ENCODE data around the gene TIMM8A.
"Not testable (repeated sequence)": the region's sequence is repeated elsewhere in the genome, so short reads cannot be mapped to it uniquely, and the experiment has no call there.

Gene TIMM8A

DNA sequence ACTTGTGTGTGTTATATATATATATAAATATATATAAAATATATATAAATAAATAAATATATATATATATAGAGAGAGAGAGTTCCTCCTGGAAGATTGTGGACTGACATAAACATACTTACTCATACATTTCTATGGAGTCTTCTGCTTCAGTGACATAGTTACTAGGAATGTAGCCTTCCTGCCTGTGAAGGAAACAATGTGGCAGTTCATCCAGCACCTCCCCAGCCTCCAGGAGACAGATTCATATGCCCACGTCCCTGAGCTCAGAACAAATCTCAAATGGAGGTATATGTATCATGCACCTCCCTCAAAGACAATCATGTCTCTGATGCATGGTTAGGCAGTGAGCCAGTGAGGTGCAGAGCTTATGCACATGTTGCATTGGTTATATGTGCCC, 11.4 kb upstream of the TIMM8A start:
- DNase-seq (ENCODE audit: low spot score) = no peak

DNA sequence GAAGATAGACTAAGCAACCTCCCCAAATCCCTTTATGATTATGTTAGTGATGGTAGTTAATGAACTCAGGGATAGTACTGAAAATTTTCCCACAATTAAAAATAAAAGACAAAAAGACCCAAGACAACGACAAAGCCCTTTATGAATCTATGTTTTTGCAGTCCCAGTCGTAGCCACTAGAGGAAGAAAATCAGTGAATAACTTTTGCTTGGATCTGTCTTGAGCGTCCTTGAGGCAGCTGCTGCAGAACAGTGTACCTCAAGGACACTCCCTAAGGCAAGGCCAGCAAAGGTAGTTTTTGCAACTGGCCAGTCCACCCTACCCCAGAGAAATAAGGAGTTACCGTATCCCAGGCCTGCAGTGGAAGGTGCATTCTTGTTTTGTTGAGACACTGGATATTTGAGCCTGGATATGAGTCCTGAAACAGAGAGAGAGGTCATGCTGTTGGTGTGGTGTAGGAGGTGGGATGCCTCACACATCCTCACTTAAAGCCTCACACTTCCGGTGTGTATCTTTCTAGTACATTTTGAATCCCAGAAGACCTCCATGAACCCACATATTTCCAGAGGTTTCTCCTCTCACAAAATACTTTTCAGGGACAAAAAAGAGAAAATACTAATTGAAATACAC, 8.7 kb upstream of the TIMM8A start:
- peak; percentile 6 for DNase-seq (ENCODE audit: low spot score)

DNA sequence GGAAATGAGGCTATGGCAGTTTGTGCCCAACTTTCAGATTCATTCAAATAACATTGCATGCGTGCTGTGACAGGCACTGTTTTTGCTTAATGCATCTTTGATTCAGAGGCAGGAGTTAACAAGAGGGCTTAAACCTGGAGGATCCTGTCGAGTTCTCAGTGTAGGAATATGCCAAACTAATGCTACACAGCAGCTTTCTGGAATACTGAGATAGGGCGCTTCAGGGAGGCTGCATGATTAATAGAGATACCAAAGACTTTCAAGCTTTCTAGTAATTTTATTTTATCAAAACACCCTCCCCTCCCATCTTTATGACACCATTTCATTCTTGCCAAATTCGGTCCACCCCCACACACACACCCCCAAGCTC, 636 bp upstream of the TIMM8A start:
- no peak for DNase-seq (ENCODE audit: low spot score)

DNA sequence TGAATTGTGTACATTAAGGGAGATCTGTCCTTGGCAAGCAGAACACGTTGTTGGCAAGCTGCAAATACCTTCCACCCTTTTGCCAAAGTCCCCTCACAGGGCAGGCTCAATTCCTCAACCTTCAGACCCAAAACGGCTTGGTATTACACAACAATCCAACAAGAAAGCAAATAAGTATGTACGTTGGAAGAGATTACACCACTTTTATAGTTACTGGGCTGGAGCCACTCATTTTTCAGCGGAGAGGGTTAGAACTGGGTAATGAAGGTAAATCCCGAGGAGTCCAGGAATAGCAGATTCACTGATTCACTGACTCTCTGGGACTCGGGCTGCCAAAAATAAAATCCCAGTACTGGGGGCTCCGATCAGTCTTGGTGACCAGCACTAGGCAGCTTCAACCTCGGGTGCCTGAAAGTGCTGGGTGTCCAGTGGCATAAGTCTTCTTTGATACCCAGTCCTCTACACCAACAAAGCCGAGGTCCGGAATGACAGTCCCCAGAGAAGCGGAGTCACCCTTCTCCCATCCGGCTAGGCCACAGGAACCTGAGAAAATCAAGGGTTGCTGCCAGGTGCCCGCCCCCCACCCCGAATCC, 587 bp downstream of the TIMM8A start:
- peak; percentile 20 for DNase-seq (ENCODE audit: low spot score)

DNA sequence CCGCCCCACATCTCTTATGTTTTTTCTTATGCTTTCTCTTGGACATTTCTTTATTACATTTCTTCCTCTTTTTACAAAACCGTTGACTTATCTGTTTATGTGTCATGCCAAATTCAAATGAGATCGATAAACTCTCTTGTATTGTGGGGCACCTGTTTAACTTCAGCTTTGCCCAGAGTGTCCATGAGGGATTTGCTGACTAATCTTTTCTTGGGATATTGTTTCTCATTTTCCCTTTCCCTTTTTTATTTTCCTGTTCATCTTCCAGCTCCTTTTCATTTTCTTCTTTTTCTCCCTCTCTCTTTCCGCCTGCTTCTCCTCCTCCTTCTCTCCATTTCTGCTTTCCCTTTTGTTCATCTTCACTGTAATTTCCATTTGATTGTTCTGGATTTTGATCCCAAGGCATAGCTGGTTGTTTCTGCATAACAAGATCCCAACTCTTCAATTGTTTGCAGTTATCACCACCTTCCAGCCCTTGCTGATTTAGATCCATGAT, 10.7 kb downstream of the TIMM8A start:
- DNase-seq (ENCODE audit: low spot score) = no peak

DNA sequence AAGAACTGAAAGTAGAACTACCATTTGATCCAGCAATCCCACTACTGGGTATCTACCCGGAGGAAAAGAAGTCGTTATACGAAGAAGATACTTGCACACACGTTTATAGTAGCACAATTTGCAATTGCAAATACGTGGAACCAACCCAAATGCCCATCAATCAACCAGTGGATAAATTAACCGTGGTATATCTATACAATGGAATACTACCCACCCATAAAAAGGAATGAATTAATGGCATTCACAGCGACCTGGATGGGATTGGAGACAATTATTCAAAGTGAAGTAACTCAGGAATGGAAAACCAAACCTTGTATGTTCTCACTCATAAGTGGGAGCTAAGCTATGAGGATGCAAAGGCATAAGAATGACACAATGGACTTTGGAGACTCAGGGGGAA, 14.2 kb downstream of the TIMM8A start:
- not testable (repeated sequence) for DNase-seq (ENCODE audit: low spot score)

DNA sequence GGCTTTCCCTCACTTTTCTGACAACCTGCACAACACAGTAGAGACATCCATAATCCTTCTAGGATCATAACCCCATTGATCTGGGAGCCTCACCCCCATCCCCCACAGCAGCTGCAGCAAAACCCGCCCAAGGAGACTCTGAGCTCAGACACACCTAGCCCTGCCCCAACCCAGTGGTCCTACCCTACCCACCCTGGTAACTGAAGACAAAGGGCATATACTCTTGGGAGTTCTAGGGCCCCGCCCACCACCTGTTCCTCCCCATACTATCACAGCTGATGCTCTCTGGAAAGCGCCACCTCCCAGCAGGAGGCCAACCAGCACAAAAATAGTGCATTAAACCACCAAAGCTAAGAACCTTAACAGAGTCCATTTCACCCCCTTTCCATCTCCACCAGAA, 21.9 kb downstream of the TIMM8A start:
- DNase-seq (ENCODE audit: low spot score) = not testable (repeated sequence)

DNA sequence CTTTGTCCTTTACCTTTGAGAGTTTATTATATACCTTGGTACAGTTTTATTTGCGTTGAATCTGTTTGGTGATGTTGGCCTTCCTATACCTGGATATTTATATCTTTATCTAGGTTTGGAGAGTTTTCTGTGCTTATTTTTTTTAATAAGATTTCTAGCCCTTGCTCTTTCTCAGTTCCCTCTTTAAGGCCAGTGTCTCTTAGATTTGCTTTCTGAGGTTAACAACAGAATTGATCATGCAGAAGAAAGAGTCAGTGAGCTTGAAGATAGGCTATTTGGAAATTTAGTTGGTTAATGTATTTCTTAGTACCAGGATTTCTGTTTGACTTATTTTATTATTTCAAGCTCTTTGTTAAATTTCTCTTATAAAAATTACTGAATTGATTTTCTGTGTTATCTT, 44.8 kb downstream of the TIMM8A start:
- DNase-seq (ENCODE audit: low spot score) = no peak
